ENCODE results near the gene SLC35F6. TPM values are rescaled to one million over a fixed set of nuclear protein-coding genes. Genes with fewer than 3 reads are reported as not detected.

SLC35F6 gene
- total RNA-seq, 1 experiment from 2014 or later, result 10.3 TPM

GRCh38 chr2:26764078-26764887, at the start of gene SLC35F6 (continued):
- no peak for TF ChIP-seq HMGA2 (CRISPR knock-in tag; IDR thresholded peaks at IDR 0.05)
- TF ChIP-seq ZNF232 (CRISPR knock-in tag; IDR thresholded peaks at IDR 0.05), result no peak
- TF ChIP-seq AR (CRISPR knock-in tag; IDR thresholded peaks at IDR 0.05), result no peak
- TF ChIP-seq CREM (CRISPR knock-in tag; IDR thresholded peaks at IDR 0.05), result no peak
- no peak for TF ChIP-seq SMAD3 (CRISPR knock-in tag; IDR thresholded peaks at IDR 0.05; ENCODE audit: borderline replicate concordance)
- no peak for TF ChIP-seq ATF1 (CRISPR knock-in tag; IDR thresholded peaks at IDR 0.05)
- no peak for TF ChIP-seq RELA (CRISPR knock-in tag; IDR thresholded peaks at IDR 0.05; ENCODE audit: borderline replicate concordance)
- no peak for TF ChIP-seq OVOL2 (CRISPR knock-in tag; IDR thresholded peaks at IDR 0.05; ENCODE audit: borderline replicate concordance)
- TF ChIP-seq NFATC4 (CRISPR knock-in tag; IDR thresholded peaks at IDR 0.05), result no peak
- no peak for TF ChIP-seq E2F1 (CRISPR knock-in tag; IDR thresholded peaks at IDR 0.05)
- TF ChIP-seq GRHL2 (CRISPR knock-in tag; IDR thresholded peaks at IDR 0.05; ENCODE audit: insufficient replicate concordance, severe bottlenecking), result no peak
- TF ChIP-seq ZNF423 (CRISPR knock-in tag; IDR thresholded peaks at IDR 0.05), result no peak
- no peak for TF ChIP-seq ZNF396 (CRISPR knock-in tag; IDR thresholded peaks at IDR 0.05; ENCODE audit: borderline replicate concordance)
- TF ChIP-seq ZNF416 (CRISPR knock-in tag; IDR thresholded peaks at IDR 0.05), result no peak
- TF ChIP-seq ZNF671 (CRISPR knock-in tag; IDR thresholded peaks at IDR 0.05), result no peak
- no peak for TF ChIP-seq CTCF (IDR thresholded peaks at IDR 0.05)
- TF ChIP-seq SP1 (CRISPR knock-in tag; conservative IDR thresholded peaks at IDR 0.05), result peak; percentile 75
- no peak for TF ChIP-seq ZMAT4 (CRISPR knock-in tag; IDR thresholded peaks at IDR 0.05)
- peak; percentile 75; the same call in 1 of the 2 replicates for TF ChIP-seq ARID4B (CRISPR knock-in tag; IDR thresholded peaks at IDR 0.05; ENCODE audit: borderline replicate concordance)
- TF ChIP-seq PRRX2 (CRISPR knock-in tag; IDR thresholded peaks at IDR 0.05), result no peak
- no peak for TF ChIP-seq MLX (CRISPR knock-in tag; IDR thresholded peaks at IDR 0.05)
- no peak for TF ChIP-seq CDX4 (CRISPR knock-in tag; IDR thresholded peaks at IDR 0.05; ENCODE audit: borderline replicate concordance)
- TF ChIP-seq ATF6 (CRISPR knock-in tag; IDR thresholded peaks at IDR 0.05), result no peak
- no peak for TF ChIP-seq E2F5 (CRISPR knock-in tag; IDR thresholded peaks at IDR 0.05)
